ENCODE results near the gene RERE.
"Not testable (repeated sequence)": the region's sequence is repeated elsewhere in the genome, so short reads cannot be mapped to it uniquely, and the experiment has no call there.

Gene RERE

GRCh38 chr1:8465013-8465412 is 352.4 kb downstream of the RERE start:
- no peak for DNase-seq

- no peak for DNase-seq
These were observed 353.1 kb downstream of the RERE start for GRCh38 chr1:8464377-8464776.

DNA sequence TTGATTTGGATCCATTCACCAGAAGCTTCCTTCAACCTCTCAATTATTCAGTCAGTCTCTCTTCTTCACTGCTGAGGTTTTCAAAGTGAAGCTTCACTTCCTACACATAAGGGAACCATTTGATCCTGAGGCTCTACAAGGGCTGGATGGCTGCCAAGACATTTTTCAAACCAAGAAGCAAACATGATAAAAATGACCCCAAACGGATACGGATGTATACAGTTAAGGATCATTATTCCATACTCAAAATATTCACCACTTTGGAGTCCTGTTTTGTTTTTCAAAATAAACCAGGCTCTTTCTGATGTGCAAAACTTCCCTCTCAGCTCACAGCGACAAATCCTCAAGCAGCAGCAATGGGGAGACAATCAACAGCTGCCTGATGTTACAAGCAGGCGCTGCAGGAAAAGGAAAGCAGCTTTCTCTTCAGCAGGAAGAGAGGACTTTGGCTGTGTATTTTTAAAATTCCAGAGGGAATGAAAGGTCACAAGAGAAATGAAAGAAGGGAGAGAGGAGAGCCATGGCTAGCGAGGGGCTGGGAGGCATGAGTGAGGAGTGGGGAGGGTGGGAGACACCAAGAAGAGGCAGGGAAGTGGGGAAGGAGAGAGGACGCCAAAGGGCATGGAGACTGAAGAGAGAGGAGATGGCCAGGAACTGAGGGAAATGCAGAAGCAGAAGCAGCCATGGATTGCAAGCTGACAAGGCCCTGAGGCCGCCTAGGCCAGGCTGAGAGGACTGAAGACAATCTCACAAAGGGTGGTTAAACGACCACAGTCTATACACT is 354.1 kb downstream of the RERE start:
- DNase-seq: no peak

DNA sequence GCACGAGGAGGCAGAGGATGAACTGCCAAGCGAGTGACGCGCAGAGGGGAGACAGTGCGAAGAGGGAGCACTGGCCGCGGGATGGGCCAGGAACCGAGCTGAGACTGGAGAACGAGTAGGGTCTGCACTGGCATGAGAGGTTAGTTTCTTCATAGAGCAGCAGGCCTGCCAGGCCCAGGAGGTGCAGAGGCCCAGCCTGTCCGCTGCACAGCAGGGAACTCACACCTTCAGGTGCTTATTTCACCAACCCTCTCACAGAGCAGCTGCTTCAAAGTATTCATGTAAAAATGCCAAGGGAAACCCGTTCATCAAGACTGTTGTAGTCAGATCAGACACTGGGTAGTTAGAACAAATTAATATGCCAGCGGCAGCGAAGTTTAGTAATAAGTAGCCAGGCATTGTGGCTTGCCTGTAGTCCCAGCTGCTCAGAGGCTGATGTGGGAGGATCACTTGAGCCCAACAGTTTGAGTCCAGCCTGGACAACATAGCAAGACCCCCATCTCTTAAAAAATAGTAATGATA is 355.0 kb downstream of the RERE start:
- no peak for DNase-seq

DNA sequence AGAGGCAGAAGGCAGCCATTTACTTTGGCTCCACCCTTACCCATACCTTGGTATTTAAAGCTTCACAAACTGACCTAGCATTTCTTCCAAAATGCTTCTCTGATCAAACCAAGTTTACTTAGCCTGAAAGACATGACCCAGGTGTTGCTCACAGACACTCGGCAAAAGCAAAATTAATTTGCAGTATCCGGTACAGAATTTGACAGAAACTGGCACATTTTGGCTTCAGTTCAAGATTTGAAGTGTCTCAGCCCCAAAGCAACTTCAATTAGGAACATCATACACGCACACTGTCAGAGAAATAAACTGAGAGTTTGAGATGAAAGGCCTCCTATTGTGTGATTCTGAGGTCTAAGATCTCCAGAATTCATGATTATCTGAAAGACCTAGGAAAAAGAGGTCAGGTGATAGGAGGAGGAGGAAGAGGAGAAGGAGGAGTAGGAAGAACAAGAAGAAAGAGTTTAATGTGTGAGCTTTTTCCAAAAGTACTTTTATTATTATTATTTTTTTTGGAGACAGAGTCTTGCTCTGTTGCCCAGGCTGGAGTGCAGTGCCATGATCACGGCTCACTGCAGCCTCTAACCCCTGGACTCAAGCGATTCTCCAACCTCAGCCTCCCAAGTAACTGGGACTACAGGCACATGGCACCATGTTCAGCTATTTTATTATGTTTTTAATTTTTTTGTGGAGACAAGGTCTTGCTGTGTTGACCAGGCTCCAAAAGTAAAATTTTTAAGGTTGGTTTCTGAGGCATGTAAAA is 355.9 kb downstream of the RERE start:
- DNase-seq: no peak

DNA sequence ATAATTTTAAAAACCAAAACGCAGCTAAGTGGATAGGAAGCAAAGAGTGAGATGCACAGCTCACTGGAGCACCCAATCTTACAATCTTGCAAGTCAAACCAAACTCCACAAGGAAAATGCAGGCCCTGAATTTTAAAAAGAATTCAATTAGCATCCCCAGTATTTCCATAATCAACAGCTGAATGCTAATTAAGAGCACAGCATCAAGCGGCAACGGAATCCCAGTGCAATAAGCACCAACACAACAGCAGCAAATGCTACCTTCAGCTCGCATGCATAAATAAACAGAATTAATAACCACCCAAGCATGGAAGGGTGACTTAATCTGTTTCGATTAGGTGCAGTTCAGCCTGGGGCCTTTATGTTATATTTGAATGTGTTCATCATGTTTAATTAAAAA is 356.7 kb downstream of the RERE start:
- DNase-seq: no peak

DNA sequence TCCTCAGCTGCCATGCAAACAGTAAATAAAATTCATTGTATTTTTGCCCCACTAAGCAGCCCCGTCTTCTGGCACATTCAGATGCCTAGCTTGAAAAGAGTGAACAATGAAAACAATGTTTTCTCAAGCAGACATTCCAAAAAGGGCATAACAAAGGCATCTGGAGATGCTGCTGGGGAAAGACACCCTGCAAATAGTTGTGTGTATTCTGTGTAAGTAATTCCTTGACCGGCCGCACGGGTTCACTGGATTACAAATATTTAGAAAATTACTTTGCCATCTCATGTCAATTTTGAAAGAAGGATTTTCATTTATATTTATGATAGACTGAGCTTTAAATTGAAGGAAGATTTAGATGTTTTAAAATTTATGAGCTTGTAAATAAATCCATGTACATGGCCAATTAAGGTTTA is 357.3 kb downstream of the RERE start:
- DNase-seq: no peak

GRCh38 chr1:8458607-8459006 is 358.8 kb downstream of the RERE start:
- no peak for DNase-seq

DNA sequence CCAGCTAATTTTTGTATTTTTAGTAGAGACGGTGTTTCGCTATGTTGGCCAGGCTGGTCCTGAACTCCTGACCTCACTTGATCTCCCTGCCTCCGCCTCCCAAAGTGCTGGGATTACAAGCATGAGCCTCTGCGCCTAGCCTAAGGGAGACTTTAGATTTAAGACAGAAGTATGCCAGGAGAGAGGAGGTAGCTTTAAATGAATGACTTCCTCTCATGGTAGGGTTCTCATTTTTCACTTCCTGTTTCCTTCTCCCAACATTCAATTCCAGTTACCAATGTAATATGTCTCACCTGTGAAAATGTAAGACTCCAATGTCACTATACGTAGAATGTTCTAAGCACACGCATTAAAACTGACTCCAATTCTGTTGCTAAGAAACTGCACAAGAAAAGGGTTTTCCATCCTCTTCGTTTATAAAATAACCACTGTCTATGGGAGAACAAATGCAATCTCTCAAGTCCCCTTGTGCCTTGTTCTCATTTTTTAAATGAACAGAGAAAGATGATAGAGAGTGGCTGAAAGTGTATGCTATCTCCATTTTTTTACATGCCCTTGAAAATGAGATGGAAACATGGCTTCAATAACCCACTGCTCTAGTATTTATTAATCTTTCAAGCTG is 359.6 kb downstream of the RERE start:
- no peak for DNase-seq

- no peak for DNase-seq
These were observed 360.4 kb downstream of the RERE start for GRCh38 chr1:8456991-8457390.

- no peak for DNase-seq
These were observed 361.0 kb downstream of the RERE start for GRCh38 chr1:8456308-8456912.

DNA sequence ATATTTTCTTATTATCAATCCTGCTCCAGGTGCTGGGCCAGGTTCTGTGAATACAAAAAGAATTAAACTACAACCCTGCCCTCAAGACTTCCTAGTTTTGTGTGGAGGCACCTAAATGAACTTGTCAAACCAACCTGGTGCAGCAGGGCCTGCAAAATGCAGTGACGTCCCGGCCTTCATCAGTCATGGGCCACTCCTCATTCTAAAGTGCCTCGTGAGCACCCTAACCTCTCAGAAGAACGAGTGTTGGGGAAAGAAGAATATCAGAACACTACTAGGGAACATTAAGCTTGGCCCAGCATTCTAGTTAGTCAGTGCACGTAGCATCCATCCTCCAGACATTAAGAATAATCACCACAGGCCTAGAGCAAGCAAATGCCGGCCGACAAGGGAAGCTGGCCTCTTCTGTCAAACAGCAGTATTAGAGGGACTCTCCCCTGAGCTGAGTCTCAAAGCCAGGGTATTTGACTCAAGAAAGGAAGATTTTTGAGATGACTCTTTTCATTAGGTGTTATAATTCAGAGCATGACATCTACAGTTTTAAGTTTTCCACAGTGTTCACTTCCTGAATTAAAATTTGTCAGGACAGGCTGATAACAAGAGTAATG is 361.6 kb downstream of the RERE start:
- DNase-seq: no peak

GRCh38 chr1:8450312-8450711 is 367.1 kb downstream of the RERE start:
- DNase-seq: no peak

DNA sequence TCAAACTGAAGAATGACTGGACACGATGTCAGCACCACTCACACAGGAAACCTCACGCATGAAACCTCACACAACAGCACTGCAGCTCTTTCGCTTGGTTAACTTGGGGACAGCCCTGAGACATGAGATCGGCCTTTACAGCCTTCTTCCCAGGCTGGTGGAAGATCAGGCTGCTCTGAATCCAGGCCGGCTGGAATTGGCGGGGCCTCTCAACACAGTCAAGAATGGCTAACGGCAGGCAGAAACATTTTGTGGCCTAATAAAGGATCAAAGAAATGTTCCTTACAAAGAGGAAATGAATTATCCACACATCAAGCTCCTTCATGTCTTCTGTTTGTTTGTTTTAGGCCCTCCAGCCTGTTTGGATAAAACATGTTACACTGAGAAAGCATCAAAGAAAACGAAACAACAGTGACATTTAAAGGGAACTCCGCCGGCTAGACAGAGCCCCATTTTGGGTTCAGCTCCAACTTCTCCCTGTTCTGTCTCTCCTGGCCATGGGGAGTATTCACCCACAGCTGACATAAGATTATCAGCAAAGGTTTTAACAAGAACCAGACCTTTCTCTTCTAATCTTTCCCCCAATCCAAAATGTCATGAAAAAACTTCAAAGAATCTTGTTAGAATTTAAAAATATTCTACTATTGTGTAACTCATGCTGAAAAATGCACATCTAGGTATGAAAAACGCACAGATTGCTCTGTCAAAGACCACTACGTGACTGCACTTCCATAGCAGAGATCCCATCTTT is 368.4 kb downstream of the RERE start:
- no peak for DNase-seq

- not testable (repeated sequence) for DNase-seq
These were observed 368.9 kb downstream of the RERE start for GRCh38 chr1:8448505-8448904.

DNA sequence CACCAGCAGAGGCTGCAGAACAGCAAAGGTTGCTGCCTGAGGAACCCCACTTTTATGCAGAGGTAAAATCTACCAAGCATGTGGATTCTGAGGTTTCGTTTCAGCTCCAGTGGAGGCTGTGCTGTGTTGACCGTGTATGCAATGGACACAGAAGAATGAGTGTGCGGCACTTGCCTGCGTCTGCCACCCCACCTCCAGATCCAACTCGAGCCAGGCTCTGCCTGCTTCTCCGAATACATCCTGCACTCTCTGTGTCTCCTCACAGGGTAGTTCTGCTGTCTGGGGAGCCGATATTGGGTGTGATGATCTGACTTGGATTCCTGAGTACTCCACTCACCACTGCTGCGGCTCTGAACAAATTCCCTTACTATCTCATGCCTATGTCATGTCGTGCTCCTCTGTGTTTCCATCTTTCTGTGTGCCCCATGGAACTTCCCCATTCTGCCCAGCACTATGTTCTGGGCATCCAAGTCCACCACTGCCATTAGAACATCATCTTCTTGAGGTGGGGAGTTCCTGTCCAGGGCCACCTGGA is 369.8 kb downstream of the RERE start:
- DNase-seq: no peak

GRCh38 chr1:8446119-8446518 is 371.3 kb downstream of the RERE start:
- DNase-seq: not testable (repeated sequence)

DNA sequence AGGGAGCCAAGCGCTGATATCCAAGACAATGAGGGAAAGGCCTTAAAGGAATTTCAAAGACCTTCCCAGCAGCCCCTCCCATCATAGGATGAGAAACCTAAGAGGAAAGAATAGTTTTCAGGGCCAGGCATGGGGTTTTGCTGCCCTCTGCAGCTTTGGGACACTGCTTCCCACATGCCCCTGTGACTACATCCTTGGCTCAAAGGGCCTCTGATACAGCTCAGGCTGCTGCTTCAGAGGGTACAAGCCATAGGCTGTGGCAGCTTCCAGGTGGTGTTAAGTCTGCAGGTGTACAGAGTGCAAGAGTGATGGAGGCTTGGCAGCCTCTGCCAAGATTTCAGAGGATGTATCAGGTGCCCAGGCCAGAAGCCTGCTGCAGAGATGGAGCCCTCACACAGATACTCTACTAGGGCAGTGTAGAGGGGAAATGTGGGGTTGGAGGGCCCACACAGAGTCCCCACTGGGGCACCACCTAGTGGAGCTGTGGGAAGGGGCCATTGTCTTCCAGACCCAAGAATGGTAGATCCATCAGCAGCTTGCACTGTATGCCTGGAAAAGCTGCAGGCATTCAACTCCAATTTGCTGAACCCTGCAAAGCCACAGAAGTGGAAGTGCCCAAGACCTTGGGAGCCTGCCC is 373.8 kb downstream of the RERE start:
- no peak for DNase-seq

- DNase-seq: no peak
These were observed 376.0 kb downstream of the RERE start for GRCh38 chr1:8441426-8441825.

- no peak for DNase-seq
These were observed 378.3 kb downstream of the RERE start for GRCh38 chr1:8439015-8439702.

DNA sequence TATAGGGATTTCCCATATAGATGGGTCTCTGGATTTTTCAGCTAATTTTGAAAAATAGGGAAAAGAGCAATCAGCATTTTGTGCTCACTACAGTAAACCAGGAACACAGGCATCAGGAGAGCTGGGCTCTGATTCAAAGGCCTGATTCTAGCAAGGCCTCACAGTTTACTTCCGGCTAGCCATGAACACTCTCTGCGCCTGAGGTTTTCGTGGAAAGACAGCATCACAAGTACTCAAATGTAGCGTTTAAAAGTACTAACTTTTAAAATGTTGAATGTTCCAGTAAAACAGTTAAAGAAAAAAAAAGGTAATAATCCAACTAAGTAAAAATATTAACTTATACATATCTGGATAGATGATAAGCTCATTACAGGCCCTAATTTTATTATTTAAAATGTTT is 379.0 kb downstream of the RERE start:
- DNase-seq: no peak

Measured in effector CD8-positive, alpha-beta T cell (primary cell).